H1 (cell line): ENCODE results near the gene CD151. TPM values are rescaled to one million over a fixed set of nuclear protein-coding genes. Genes with fewer than 3 reads are reported as not detected.

ENCODE experiments used
- ATF3 ChIP-seq: IDR thresholded peaks from 2 replicates; pipeline ENCODE4 v1.6.1; 2011; ENCODE audit warnings: low read depth, mild to moderate bottlenecking, low read length; ENCODE audit not compliant: insufficient read depth
- TAF7 ChIP-seq: optimal IDR thresholded peaks from 2 replicates; pipeline ENCODE3; 2011; ENCODE audit warnings: low read depth, mild to moderate bottlenecking, inconsistent platforms, low read length, moderate library complexity, borderline replicate concordance
- polyA plus RNA-seq, 7 experiments: library from polyadenylated mRNA; depleted of rRNA in 3 of 7; stranded (reverse) in 5 of 7; unstranded in 2 of 7; fragments of >200 nt in 5 of 7; fragments of 200-250 nt in 2 of 7; gene quantifications; 1 replicate in 5 of 7; 2 replicates in 1 of 7; 4 replicates in 1 of 7; pipeline versions ENCODE4 v1.2.1 to v1.2.3, GENCODE V29; 2011 to 2013; ENCODE audit warnings: missing spikeins in 2 of 7, mixed read lengths in 2 of 7
- total RNA-seq: library from RNA; stranded (reverse); fragmentation: NEBNext Ultra II Directional; extraction: Animal tissue kit (Norgen Biotek cat#: 25700); gene quantifications from 2 replicates; pipeline ENCODE4 v1.2.1, GENCODE V29; 2021

CD151 gene
- total and polyA plus RNA-seq, 2 of the 8 experiments (the other 6 are each of a cell fraction or from before 2014, with no cell fraction given) = 101 to 212 TPM

DNA sequence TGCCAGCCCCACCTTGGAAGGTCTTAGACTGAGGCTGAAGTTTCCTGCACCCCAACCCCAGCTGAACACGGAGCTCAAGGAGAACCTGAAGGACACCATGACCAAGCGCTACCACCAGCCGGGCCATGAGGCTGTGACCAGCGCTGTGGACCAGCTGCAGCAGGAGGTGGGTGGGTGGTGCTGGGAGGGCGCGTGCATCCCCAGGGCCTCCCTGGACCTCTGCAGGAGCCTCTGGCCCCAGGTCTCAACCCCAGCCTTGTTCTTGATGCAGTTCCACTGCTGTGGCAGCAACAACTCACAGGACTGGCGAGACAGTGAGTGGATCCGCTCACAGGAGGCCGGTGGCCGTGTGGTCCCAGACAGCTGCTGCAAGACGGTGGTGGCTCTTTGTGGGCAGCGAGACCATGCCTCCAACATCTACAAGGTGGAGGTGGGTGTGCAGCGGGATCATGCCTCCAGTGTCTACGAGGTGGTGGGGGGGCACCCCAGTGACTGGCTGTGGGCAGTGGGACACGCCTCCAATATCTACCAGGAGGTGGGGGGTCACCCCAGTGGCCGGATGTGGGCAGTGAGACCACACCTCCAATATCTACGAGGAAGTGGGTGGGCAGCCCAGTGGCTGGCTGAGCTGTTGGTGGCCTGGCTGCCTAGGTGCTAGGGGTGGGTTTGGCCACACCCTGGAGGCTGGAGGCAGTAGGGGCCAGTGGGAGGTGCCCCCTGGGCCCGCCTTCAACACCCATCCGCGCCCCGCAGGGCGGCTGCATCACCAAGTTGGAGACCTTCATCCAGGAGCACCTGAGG lies 4.6 kb downstream of the CD151 start (continued):
- TF ChIP-seq TAF7 = no peak
- TF ChIP-seq ATF3 = no peak
